SK-N-SH treated with all-trans-retinoic acid at 6 μM for 48 hours (cell line): ENCODE measurements around the gene SRPK2.
A peak's percentile ranks its signal among the peaks of the same experiment; 100 is the strongest.
"Not testable (repeated sequence)": the region's sequence is repeated elsewhere in the genome, so short reads cannot be mapped to it uniquely, and the experiment has no call there.

ENCODE experiments used
- ATAC-seq: fragments of 200-7000 bp; cut with Tn5 transposase; 3 replicates; pipeline ENCODE4 v1.9.1; 2020; ENCODE audit warnings: mild to moderate bottlenecking, moderate library complexity
- ARNTL ChIP-seq: fragments of 450-650 bp; formaldehyde crosslinking; IDR thresholded peaks from 2 replicates; pipeline ENCODE4 v1.5.0; 2020; ENCODE audit warnings: low read depth, mild to moderate bottlenecking, moderate library complexity, borderline replicate concordance
- CSDC2 ChIP-seq: fragments of 250-450 bp; sonication (Bioruptor Pico); IDR thresholded peaks from 2 replicates; pipeline ENCODE4 v1.5.0; 2020; ENCODE audit warnings: mild to moderate bottlenecking, moderate library complexity
- ESRRG ChIP-seq: fragments of 250-450 bp; sonication (Bioruptor Pico); IDR thresholded peaks from 2 replicates; pipeline ENCODE4 v1.6.1; 2021; ENCODE audit warnings: mild to moderate bottlenecking
- GLIS3 ChIP-seq: fragments of 250-450 bp; sonication (Bioruptor Pico); IDR thresholded peaks from 2 replicates; pipeline ENCODE4 v1.5.0; 2020; ENCODE audit warnings: mild to moderate bottlenecking, moderate library complexity
- ISL1 ChIP-seq: fragments of 250-450 bp; sonication (Bioruptor Pico); IDR thresholded peaks from 2 replicates; pipeline ENCODE4 v2.1.2; 2022; ENCODE audit warnings: mild to moderate bottlenecking, moderate library complexity
- OSR1 ChIP-seq: fragments of 250-450 bp; sonication (Bioruptor Pico); IDR thresholded peaks from 2 replicates; pipeline ENCODE4 v1.8.0; 2022; ENCODE audit warnings: moderate library complexity, mild to moderate bottlenecking, inconsistent platforms
- PPARA ChIP-seq: fragments of 250-450 bp; sonication (Bioruptor Pico); IDR thresholded peaks from 2 replicates; pipeline ENCODE4 v1.5.0; 2020; ENCODE audit warnings: mild to moderate bottlenecking, borderline replicate concordance
- RARB ChIP-seq: fragments of 250-450 bp; sonication (Bioruptor Pico); IDR thresholded peaks from 2 replicates; pipeline ENCODE4 v1.8.0; 2021; ENCODE audit warnings: mild to moderate bottlenecking, moderate library complexity
- TCF4 ChIP-seq: fragments of 250-450 bp; sonication (Bioruptor Pico); IDR thresholded peaks from 2 replicates; pipeline ENCODE4 v1.8.0; 2021; ENCODE audit warnings: mild to moderate bottlenecking, moderate library complexity, borderline replicate concordance
- TOX ChIP-seq: fragments of 250-450 bp; sonication (Bioruptor Pico); IDR thresholded peaks from 2 replicates; pipeline ENCODE4 v1.8.0; 2021; ENCODE audit warnings: mild to moderate bottlenecking, moderate library complexity, borderline replicate concordance
- ZFP3 ChIP-seq: fragments of 250-450 bp; sonication (Bioruptor Pico); IDR thresholded peaks from 2 replicates; pipeline ENCODE4 v1.5.0; 2020; ENCODE audit warnings: mild to moderate bottlenecking, moderate library complexity
- ZFP30 ChIP-seq: fragments of 450-650 bp; formaldehyde crosslinking; IDR thresholded peaks from 2 replicates; pipeline ENCODE4 v1.5.0; 2022; ENCODE audit warnings: mild to moderate bottlenecking, moderate library complexity
- ZNF565 ChIP-seq: fragments of 450-650 bp; formaldehyde crosslinking; conservative IDR thresholded peaks from 2 replicates; pipeline ENCODE4 v1.5.0; 2020; ENCODE audit warnings: low read depth, mild to moderate bottlenecking, moderate library complexity
- ZNF70 ChIP-seq: fragments of 450-650 bp; formaldehyde crosslinking; IDR thresholded peaks from 2 replicates; pipeline ENCODE4 v1.5.0; 2020; ENCODE audit warnings: mild to moderate bottlenecking, moderate library complexity
- ZNF8 ChIP-seq: fragments of 450-650 bp; formaldehyde crosslinking; IDR thresholded peaks from 2 replicates; pipeline ENCODE4 v1.5.0; 2020; ENCODE audit warnings: mild to moderate bottlenecking, moderate library complexity
- TF ChIP-seq, protein P1 (sequence below): fragments of 250-450 bp; sonication (Bioruptor Pico); IDR thresholded peaks from 2 replicates; pipeline ENCODE4 v1.8.0; 2020; ENCODE audit warnings: mild to moderate bottlenecking, moderate library complexity, borderline replicate concordance
- TF ChIP-seq, protein P2 (sequence below): fragments of 250-450 bp; sonication (Bioruptor Pico); IDR thresholded peaks from 2 replicates; pipeline ENCODE4 v1.8.0; 2021; ENCODE audit warnings: low read depth, mild to moderate bottlenecking, moderate library complexity, borderline replicate concordance
- TF ChIP-seq, protein P3 (sequence below): fragments of 250-450 bp; sonication (Bioruptor Pico); IDR thresholded peaks from 2 replicates; pipeline ENCODE4 v1.5.1; 2021; ENCODE audit warnings: mild to moderate bottlenecking, moderate library complexity

SRPK2 gene

DNA sequence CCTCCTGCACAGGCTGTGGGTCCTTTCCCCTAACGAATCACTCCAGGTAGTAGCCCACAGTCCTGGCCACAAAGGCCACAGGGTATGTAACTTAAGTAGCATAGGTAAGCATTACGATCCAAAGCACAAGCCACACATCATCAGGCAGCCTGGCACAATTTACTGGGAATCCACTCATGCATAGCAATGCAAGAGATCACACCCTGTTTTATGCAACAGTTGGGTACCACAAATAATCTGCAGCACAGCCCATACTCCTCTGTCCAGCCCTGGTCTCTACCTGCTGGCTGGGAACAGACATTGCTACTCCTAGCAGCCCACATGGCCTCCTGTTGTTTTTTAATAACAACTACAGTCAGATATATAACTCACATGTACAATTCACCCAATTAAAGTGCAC, 34.3 kb downstream of the SRPK2 start:
- TF ChIP-seq TCF4 (CRISPR knock-in tag) = no peak
- no peak for ATAC-seq

DNA sequence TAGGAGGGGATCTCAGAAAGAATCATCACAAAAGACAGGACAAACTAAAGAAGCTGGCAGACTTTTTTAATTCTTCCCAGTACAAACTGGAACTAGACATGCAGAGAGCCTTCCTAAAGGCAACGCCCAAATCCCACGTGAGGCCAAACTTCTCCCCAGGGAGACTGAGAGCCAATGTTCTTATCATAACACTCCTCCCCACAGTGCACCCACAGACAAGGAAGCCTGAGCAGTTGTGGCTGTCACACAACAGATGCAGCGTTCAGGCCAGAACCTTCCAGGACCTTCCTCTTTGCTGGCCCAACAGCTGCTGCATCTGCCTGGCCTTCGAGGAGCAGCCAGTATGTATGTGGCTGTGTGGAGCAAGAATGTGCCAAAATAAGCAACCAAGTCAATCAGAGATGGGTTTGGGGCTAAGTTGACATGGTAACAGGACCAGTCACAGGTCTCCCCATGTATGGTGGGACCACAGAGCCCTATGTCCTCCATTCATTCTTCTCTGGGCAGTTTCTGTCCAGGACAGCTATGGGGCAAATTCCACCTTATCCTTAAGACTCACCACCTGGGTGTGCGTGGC, 34.9 kb downstream of the SRPK2 start:
- TF ChIP-seq ZNF8 (no peak), CSDC2 (CRISPR knock-in tag) (no peak), OSR1 (CRISPR knock-in tag) (no peak), ESRRG (CRISPR knock-in tag) (no peak)
- TF ChIP-seq, protein P1, sequence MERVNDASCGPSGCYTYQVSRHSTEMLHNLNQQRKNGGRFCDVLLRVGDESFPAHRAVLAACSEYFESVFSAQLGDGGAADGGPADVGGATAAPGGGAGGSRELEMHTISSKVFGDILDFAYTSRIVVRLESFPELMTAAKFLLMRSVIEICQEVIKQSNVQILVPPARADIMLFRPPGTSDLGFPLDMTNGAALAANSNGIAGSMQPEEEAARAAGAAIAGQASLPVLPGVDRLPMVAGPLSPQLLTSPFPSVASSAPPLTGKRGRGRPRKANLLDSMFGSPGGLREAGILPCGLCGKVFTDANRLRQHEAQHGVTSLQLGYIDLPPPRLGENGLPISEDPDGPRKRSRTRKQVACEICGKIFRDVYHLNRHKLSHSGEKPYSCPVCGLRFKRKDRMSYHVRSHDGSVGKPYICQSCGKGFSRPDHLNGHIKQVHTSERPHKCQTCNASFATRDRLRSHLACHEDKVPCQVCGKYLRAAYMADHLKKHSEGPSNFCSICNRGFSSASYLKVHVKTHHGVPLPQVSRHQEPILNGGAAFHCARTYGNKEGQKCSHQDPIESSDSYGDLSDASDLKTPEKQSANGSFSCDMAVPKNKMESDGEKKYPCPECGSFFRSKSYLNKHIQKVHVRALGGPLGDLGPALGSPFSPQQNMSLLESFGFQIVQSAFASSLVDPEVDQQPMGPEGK (CRISPR knock-in tag) = no peak

DNA sequence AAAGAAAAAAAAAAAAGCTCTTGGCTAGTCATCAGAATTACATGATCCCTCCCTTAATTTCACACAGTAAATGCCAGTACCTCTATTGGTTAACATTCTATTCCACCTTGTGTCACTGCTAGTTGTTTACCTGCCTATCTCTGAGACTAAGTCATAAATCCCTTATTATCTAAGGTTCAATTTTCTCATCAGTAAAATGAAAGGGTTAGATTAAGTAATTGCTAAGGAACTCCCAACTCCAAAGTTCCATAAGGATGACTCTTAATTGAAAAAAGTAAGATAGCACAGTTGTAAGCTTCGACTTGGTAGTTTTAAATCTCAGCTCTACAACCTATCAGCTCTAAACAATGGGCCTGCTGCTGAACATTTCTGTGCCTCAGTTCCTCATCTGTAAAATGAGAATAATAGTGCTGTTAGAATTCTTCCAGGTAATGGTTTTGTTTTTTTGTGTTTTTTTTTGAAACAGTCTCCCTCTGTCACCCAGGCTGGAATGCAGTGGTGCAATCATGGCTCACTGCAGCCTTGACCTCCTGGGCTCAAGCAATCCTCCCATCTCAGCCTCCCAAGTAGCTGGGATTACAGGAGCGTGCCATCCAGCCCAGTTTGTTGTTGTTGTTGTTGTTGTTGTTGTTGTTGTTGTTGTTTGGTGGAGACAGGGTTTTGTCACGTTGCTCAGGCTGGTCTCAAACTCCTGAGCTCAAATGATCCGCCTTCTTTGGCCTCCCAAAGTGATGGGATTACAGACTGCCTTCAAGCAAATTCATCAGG, 35.6 kb downstream of the SRPK2 start:
- ATAC-seq = no peak

More for the DNA sequence above, 34.9 kb downstream of the SRPK2 start:
- ATAC-seq = no peak

DNA sequence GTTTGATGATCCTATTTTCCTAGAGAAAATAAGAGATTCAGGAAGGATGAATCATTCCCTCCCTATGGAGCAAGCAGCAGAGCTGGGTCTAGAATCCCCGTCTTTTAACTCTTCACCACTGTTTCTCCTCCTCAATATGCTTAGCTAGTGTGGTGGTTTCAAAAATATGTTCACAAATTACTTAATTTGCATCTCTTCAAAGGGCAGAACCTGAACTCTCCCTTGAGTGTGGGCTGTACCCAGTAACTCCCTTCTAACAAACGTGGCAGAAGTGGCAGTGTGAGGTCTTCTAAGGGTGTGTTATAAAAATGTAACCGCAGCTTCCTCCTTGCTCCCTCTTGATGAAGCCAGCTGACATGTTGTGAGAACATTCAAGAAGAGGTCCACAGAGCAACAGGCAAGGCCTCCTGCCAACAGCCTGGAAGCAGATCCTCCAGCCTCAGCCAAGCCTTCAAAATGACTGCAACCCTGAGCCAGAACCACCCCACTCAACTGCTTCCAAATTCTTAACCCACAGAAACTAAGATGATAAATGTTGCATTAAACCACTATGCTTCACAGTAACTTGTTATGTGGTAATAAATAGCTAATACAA, 36.6 kb downstream of the SRPK2 start:
- TF ChIP-seq, protein P2, sequence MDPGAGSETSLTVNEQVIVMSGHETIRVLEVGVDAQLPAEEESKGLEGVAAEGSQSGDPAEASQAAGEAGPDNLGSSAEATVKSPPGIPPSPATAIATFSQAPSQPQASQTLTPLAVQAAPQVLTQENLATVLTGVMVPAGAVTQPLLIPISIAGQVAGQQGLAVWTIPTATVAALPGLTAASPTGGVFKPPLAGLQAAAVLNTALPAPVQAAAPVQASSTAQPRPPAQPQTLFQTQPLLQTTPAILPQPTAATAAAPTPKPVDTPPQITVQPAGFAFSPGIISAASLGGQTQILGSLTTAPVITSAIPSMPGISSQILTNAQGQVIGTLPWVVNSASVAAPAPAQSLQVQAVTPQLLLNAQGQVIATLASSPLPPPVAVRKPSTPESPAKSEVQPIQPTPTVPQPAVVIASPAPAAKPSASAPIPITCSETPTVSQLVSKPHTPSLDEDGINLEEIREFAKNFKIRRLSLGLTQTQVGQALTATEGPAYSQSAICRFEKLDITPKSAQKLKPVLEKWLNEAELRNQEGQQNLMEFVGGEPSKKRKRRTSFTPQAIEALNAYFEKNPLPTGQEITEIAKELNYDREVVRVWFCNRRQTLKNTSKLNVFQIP (CRISPR knock-in tag) = no peak
- peak; percentile 54; the same call in 1 of the 2 replicates for TF ChIP-seq ZNF70 (CRISPR knock-in tag)
- TF ChIP-seq PPARA (CRISPR knock-in tag) = no peak
- TF ChIP-seq CSDC2 (CRISPR knock-in tag) = no peak

More for the DNA sequence above, 35.6 kb downstream of the SRPK2 start:
- TF ChIP-seq TOX (CRISPR knock-in tag) (no peak), CSDC2 (CRISPR knock-in tag) (no peak), ARNTL (CRISPR knock-in tag) (no peak), ZFP3 (CRISPR knock-in tag) (no peak), ZNF8 (no peak), RARB (CRISPR knock-in tag) (no peak), ZNF70 (CRISPR knock-in tag) (no peak)
- TF ChIP-seq, protein P1 (CRISPR knock-in tag) = no peak

DNA sequence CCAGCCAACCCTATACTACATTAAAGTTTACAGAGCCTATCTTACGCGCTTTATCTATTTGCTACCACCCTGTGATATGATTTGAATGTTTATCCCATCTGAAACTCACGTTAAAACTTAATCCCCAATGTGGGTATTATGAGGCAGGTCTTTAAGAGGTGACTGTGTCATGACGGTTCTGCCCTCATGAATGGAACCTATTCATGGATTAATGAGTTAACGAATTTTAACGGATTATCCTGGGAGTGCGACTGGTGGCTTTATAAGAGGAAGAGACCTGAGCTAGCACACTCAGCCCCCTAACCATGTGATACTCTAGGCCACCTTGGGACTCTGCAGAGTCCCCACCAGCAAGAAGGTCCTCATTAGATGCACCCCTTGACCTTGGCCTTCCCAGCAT, 37.8 kb downstream of the SRPK2 start:
- no peak for ATAC-seq
- TF ChIP-seq, protein P3, sequence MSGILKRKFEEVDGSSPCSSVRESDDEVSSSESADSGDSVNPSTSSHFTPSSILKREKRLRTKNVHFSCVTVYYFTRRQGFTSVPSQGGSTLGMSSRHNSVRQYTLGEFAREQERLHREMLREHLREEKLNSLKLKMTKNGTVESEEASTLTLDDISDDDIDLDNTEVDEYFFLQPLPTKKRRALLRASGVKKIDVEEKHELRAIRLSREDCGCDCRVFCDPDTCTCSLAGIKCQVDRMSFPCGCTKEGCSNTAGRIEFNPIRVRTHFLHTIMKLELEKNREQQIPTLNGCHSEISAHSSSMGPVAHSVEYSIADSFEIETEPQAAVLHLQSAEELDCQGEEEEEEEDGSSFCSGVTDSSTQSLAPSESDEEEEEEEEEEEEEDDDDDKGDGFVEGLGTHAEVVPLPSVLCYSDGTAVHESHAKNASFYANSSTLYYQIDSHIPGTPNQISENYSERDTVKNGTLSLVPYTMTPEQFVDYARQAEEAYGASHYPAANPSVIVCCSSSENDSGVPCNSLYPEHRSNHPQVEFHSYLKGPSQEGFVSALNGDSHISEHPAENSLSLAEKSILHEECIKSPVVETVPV (CRISPR knock-in tag) = no peak
- TF ChIP-seq ZNF565 (no peak), GLIS3 (CRISPR knock-in tag) (no peak), TOX (CRISPR knock-in tag) (no peak), ISL1 (no peak), ZFP30 (CRISPR knock-in tag) (no peak), ZNF70 (CRISPR knock-in tag) (no peak)
- TF ChIP-seq, all 23 proteins: peak for 0

More for the DNA sequence above, 36.6 kb downstream of the SRPK2 start:
- ATAC-seq = peak; percentile 84

DNA sequence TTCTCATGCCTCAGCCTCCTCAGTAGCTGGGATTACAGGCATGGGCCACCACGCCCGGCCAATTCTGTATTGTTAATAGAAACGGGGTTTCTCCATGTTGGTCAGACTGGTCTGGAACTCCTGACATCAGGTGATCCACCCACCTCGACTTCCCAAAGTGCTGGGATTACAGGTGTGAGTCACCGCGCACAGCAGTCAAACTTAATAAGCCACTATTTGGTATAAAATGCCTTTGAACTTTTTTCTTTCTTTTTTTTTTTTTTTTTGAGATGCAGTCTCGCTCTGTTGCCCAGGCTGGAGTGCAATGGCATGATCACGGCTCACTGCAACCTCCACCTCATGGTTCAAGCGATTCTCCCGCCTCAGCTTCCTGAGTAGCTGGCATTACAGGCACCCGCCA, 40.5 kb downstream of the SRPK2 start:
- not testable (repeated sequence) for ATAC-seq
